Sigmoid colon (tissue), 7 donors: ENCODE results near the gene TSPAN18. TPM values are rescaled to one million over a fixed set of nuclear protein-coding genes. Genes with fewer than 3 reads are reported as not detected.

Experiments used
- DNase-seq: peaks from one replicate; pipeline ENCODE4 v3.0.0-alpha.2; 2019
- H3K27ac ChIP-seq, 4 donors: fragments of 200-600 bp; sonication (generic); one replicate each; pipeline ENCODE4 v1.5.1; 2016 to 2019; ENCODE audit warnings: mild to moderate bottlenecking in 1 of 4
- H3K27me3 ChIP-seq, 3 donors: fragments of 200-600 bp; sonication (generic); one replicate each; pipeline ENCODE4 v1.5.1; 2019; ENCODE audit warnings: mild to moderate bottlenecking in 1 of 3
- H3K36me3 ChIP-seq, 4 donors: fragments of 200-600 bp; sonication (generic); one replicate each; pipeline ENCODE4 v1.5.1; 2016 to 2019
- H3K4me1 ChIP-seq, 4 donors: fragments of 200-600 bp; sonication (generic); one replicate each; pipeline ENCODE4 v1.5.1; 2017 to 2019
- H3K4me3 ChIP-seq, 4 donors: fragments of 200-600 bp; sonication (generic); one replicate each; pipeline ENCODE4 v1.5.1; 2017 to 2019; ENCODE audit warnings: mild to moderate bottlenecking in 2 of 4, moderate library complexity in 1 of 4
- H3K9me3 ChIP-seq, 4 donors: fragments of 200-600 bp in 3 of 4; sonication (generic) in 3 of 4; one replicate each; pipeline versions ENCODE4 v1.5.1 to v1.6.1; 2013 to 2019
- EP300 ChIP-seq, 4 donors: sonication (generic); formaldehyde crosslinking; IDR thresholded peaks; one replicate each; pipeline ENCODE4 v1.6.1; 2017; ENCODE audit warnings: antibody characterized with exemption in 4 of 4
- POLR2A ChIP-seq, 2 donors: fragments of 450-650 bp; IDR thresholded peaks; one replicate each; pipeline ENCODE4 v1.6.1; 2016; ENCODE audit warnings: antibody characterized with exemption in 2 of 2, mild to moderate bottlenecking in 2 of 2, moderate library complexity in 2 of 2
- POLR2AphosphoS5 ChIP-seq, 4 donors: sonication (generic); formaldehyde crosslinking; IDR thresholded peaks; one replicate each; pipeline ENCODE4 v1.6.1; 2017; ENCODE audit warnings: antibody characterized with exemption in 4 of 4
- WGBS, 2 donors: extraction: QIAGEN DNeasy Blood & Tissue Kit; methylation state at CpG; one replicate each; pipeline ENCODE4 v1.1.7; 2013; 5-methylcytosine and 5-hydroxymethylcytosine counted together
- intact Hi-C: fragments of 100-400 bp; cut with DNase I; formaldehyde crosslinking; loops from one replicate; pipeline ENCODE4 v1.15.1; 2023
- polyA plus RNA-seq, 3 donors: library from polyadenylated mRNA; stranded (reverse); fragments of 200-250 nt; gene quantifications; one replicate each; pipeline ENCODE4 v1.2.3, GENCODE V29; 2013
- total RNA-seq, 4 donors: library from RNA; depleted of rRNA; stranded (reverse); fragments of >200 nt; gene quantifications; one replicate each; pipeline ENCODE4 v1.1.0, GENCODE V29; 2016
- TF ChIP-seq, protein P1 (sequence below), 4 experiments: fragments of 450-650 bp in 3 of 4; fragments of 200-600 bp in 1 of 4; IDR thresholded peaks; one replicate each; pipeline ENCODE4 v1.5.1; 2016 to 2019; ENCODE audit warnings: antibody characterized with exemption in 4 of 4, mild to moderate bottlenecking in 3 of 4, moderate library complexity in 2 of 4
- donor health status: healthy with polysubstance abuse.
- donor health status: Bipolar disorder and iron deficiency.
- donor health status: healthy.

TSPAN18 gene
- total and polyA plus RNA-seq, 7 donors, result 0.23 to 75.3 (median 13.8) TPM

GRCh38 chr11:44950031-44950624 lies 223.4 kb downstream of the TSPAN18 start:
- intact Hi-C loops, result loop anchor here (1.0 kb wide), 1 partner anchor 128 kb away; no protein-coding TSS in a partner anchor
- H3K4me1 ChIP-seq, result peaks cover 0 to 20% (median 16%) of the 10 kb centered on the region in 4 donors
- no peak for DNase-seq
- TF ChIP-seq POLR2AphosphoS5 (IDR thresholded peaks at IDR 0.05) (no peak), POLR2A (IDR thresholded peaks at IDR 0.05) (no peak), EP300 (IDR thresholded peaks at IDR 0.05) (no peak)
- TF ChIP-seq, protein P1, sequence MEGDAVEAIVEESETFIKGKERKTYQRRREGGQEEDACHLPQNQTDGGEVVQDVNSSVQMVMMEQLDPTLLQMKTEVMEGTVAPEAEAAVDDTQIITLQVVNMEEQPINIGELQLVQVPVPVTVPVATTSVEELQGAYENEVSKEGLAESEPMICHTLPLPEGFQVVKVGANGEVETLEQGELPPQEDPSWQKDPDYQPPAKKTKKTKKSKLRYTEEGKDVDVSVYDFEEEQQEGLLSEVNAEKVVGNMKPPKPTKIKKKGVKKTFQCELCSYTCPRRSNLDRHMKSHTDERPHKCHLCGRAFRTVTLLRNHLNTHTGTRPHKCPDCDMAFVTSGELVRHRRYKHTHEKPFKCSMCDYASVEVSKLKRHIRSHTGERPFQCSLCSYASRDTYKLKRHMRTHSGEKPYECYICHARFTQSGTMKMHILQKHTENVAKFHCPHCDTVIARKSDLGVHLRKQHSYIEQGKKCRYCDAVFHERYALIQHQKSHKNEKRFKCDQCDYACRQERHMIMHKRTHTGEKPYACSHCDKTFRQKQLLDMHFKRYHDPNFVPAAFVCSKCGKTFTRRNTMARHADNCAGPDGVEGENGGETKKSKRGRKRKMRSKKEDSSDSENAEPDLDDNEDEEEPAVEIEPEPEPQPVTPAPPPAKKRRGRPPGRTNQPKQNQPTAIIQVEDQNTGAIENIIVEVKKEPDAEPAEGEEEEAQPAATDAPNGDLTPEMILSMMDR (IDR thresholded peaks at IDR 0.05), result no peak
- peak overlapping the region; percentile 72 to 76 (median 74) for H3K27ac ChIP-seq
- H3K4me3 ChIP-seq, result peak overlapping the region; percentile 42 to 91 (median 63)
- H3K9me3 ChIP-seq, result no peaks in the 10 kb centered on the region
- no peaks in the 10 kb centered on the region for H3K27me3 ChIP-seq
- no peaks in the 10 kb centered on the region for H3K36me3 ChIP-seq
- 0 to 1% methylated on average over 63 of the region's 63 CpGs for WGBS, 2 donors

DNA sequence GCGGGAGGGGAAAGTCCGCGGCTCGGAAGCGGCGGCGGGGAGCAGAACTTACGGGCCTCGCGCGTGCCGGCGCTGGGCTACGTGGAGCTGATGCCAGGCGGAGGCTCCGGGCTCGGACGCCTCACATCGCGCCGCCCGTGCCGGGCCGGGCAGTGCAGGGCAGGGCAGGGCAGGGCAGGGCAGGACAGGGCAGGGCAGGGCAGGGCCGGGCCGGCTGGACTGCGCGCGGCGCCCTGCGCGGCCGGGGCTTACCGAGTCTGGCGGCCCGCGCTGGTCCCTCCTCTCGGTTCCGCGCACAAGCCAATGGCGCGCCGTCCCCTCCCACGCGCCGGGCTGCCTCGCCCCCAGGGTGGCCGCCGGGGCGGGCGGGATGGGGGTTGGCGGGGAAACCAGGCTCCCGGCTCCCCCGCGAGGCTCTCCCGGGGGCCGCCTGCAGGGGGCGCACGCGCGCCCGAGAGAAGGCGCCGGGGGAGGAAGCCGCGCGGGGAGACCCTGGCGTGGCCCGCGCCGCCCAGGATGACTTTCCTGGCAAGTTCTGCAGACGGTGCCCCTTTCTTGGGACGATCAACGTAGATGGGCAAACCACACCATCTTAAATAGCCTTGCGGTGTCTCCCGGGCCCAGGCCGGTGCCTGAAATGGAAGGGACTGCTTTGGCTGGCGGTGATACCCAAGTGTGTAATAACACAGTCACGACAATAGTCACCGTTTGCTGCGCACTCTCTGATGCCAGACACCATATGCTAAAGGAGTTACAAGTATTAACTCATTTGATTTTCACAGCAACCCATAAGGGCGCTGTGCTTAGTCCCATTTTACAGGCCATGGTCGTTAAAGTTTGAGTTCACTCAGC lies 224.1 kb downstream of the TSPAN18 start, which contains the start of gene TP53I11:
Gene TP53I11 (minus strand): TSS at position 259 of the 852 bp plus-strand sequence. CDS start 12,548 bp downstream, outside the sequence.
- intact Hi-C loops, result loop anchor here (1.0 kb wide), 1 partner anchor 127 kb away; no protein-coding TSS in a partner anchor
- peak within 1 kb of the TSS; percentile 42 to 91 (median 63) for H3K4me3 ChIP-seq
- H3K27me3 ChIP-seq, result peaks cover 0 to under 1% (median 0%) of the 10 kb centered on the region in 3 donors
- peak; percentile 88 for DNase-seq
- peak within 1 kb of the TSS; percentile 72 to 76 (median 74) for H3K27ac ChIP-seq
- 3 to 8% methylated on average over 83 of the region's 83 CpGs for WGBS, 2 donors
- no peaks in the 10 kb centered on the region for H3K36me3 ChIP-seq
- peaks cover 0 to 20% (median 16%) of the 10 kb centered on the region in 4 donors for H3K4me1 ChIP-seq
- H3K9me3 ChIP-seq, result no peaks in the 10 kb centered on the region
- TF ChIP-seq EP300 (IDR thresholded peaks at IDR 0.05) (no peak), POLR2A (IDR thresholded peaks at IDR 0.05) (no peak), POLR2AphosphoS5 (IDR thresholded peaks at IDR 0.05) (peak in 3 of 4 donors; percentile 46 to 57 (median 55))
- TF ChIP-seq, protein P1 (IDR thresholded peaks at IDR 0.05), result peak in 1 of 4 experiments; percentile 60

GRCh38 chr11:44952082-44952481 lies 225.3 kb downstream of the TSPAN18 start:
- Histone ChIP-seq H3K9me3 (no peaks in the 10 kb centered on the region), H3K4me3 (no peak overlapping the region), H3K36me3 (no peaks in the 10 kb centered on the region), H3K4me1 (peaks cover 0 to 29% (median 17%) of the 10 kb centered on the region in 4 donors), H3K27ac (no peak overlapping the region), H3K27me3 (peaks cover 0 to 13% (median 0%) of the 10 kb centered on the region in 3 donors)
- no peak for DNase-seq
- 23 to 73% methylated on average over 2 of the region's 2 CpGs for WGBS, 2 donors
- TF ChIP-seq POLR2AphosphoS5 (IDR thresholded peaks at IDR 0.05) (no peak), EP300 (IDR thresholded peaks at IDR 0.05) (no peak), POLR2A (IDR thresholded peaks at IDR 0.05) (no peak)
- TF ChIP-seq, protein P1 (IDR thresholded peaks at IDR 0.05), result no peak
- intact Hi-C loops, result no loop called here

DNA sequence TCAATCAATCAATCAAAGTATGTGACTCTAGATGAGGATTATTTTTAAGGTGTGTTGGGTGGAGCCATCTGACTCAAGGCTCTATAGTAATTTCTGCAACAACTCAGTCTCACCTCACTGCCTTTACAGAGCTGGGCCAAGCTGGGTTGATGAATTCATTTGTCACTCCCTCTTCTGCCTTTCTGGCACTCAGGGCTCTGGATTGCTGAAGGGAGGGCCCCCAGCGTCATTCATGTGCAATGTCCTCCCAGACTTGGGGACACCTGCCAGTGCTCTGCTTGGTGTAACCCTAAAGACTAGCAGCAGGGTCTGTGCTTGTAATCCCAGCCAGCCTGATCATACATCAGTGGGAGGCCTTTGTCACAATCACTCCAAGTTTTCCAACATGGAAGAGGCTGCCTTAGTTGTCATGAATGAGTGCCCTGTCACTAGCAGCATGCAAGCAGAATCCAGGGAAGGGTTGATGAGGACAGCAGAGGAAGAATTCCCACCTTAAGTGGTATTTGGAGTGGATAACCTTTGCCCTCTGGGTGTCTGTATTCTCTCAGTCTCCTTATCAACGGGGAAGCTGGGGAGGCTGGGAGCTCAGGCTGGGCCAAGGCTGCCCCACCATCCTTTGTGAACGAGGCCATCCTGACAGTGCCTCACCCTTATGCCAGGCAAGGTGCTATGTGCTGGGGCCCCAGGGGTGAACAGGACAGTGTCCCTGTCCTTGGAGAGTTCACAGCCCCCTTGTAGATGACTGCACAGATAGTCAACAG lies 225.9 kb downstream of the TSPAN18 start:
- no peak for DNase-seq
- H3K36me3 ChIP-seq, result no peaks in the 10 kb centered on the region
- H3K9me3 ChIP-seq, result no peaks in the 10 kb centered on the region
- intact Hi-C loops, result no loop called here
- 16 to 70% methylated on average over 3 of the region's 3 CpGs for WGBS, 2 donors
- H3K27ac ChIP-seq, result no peak overlapping the region
- peaks cover 0 to 15% (median 0%) of the 10 kb centered on the region in 3 donors for H3K27me3 ChIP-seq
- H3K4me1 ChIP-seq, result peaks cover 0 to 32% (median 18%) of the 10 kb centered on the region in 4 donors
- no peak overlapping the region for H3K4me3 ChIP-seq
- TF ChIP-seq POLR2A (IDR thresholded peaks at IDR 0.05) (no peak), POLR2AphosphoS5 (IDR thresholded peaks at IDR 0.05) (no peak), EP300 (IDR thresholded peaks at IDR 0.05) (no peak)
- TF ChIP-seq, protein P1 (IDR thresholded peaks at IDR 0.05), result no peak
